Ovary (tissue), 9 donors: ENCODE data around the gene ATP5PB. TPM values are rescaled to one million over a fixed set of nuclear protein-coding genes. Genes with fewer than 3 reads are reported as not detected.

Source experiments
- DNase-seq, 5 donors: peaks; one replicate each; pipeline ENCODE4 v3.0.0-alpha.2; 2019 to 2020
- H3K27ac ChIP-seq, 2 donors: fragments of 200-600 bp; one replicate each; pipeline versions ENCODE4 v1.5.1 to v1.8.0; 2019 to 2022
- H3K27me3 ChIP-seq: fragments of 200-600 bp; one replicate; pipeline ENCODE4 v1.8.0; 2022
- H3K36me3 ChIP-seq: fragments of 200-600 bp; sonication (generic); one replicate; pipeline ENCODE4 v1.5.1; 2019
- H3K4me1 ChIP-seq: one replicate; pipeline ENCODE4 v1.8.1; 2013; ENCODE audit warnings: mild to moderate bottlenecking, moderate library complexity; ENCODE audit not compliant: insufficient read depth
- H3K4me3 ChIP-seq: fragments of 200-600 bp; sonication (generic); one replicate; pipeline ENCODE4 v1.5.1; 2017
- H3K9me3 ChIP-seq, 2 donors: fragments of 200-600 bp in 1 of 2; sonication (generic) in 1 of 2; one replicate each; pipeline versions ENCODE4 v1.5.1 to v1.8.1; 2013 to 2019; ENCODE audit warnings: mild to moderate bottlenecking in 1 of 2, moderate library complexity in 1 of 2
- EP300 ChIP-seq: sonication (generic); formaldehyde crosslinking; IDR thresholded peaks from one replicate; pipeline ENCODE4 v1.6.1; 2017; ENCODE audit warnings: antibody characterized with exemption
- POLR2A ChIP-seq: fragments of 450-650 bp; IDR thresholded peaks from one replicate; pipeline ENCODE4 v1.6.1; 2017; ENCODE audit warnings: antibody characterized with exemption, mild to moderate bottlenecking, moderate library complexity
- WGBS, 3 donors: extraction: QIAGEN DNeasy Blood & Tissue Kit in 1 of 3; methylation state at CpG; one replicate each; pipeline versions ENCODE4 v1.1.5 to v1.1.7; 2013 to 2017; 5-methylcytosine and 5-hydroxymethylcytosine counted together
- intact Hi-C, 4 donors: fragments of 100-400 bp; cut with DNase I; formaldehyde crosslinking; loops; one replicate each; pipeline versions ENCODE4 v1.11.0 to v1.15.1; 2022 to 2023
- polyA plus RNA-seq, 2 donors: library from polyadenylated mRNA; stranded (reverse); fragments of 200-250 nt in 1 of 2; fragments of 350-450 nt in 1 of 2; fragmentation: Illumina TruSeq in 1 of 2; extraction: RNeasy Lipid Tissue Mini Kit (QIAGEN cat#74804) in 1 of 2; gene quantifications; one replicate each; pipeline ENCODE4 v1.2.3, GENCODE V29; 2013 to 2014
- total RNA-seq, 7 donors: library from RNA; depleted of rRNA in 2 of 7; stranded (reverse); fragments of >200 nt in 2 of 7; fragmentation: NEBNext Ultra II Directional in 3 of 7; extraction: Animal tissue kit (Norgen Biotek cat#: 25700) in 3 of 7; gene quantifications; one replicate each; pipeline versions ENCODE4 v1.1.0 to v1.2.4, GENCODE V29; 2016 to 2023
- TF ChIP-seq, protein P1 (sequence below), 3 donors: fragments of 450-650 bp in 2 of 3; fragments of 200-600 bp in 1 of 3; IDR thresholded peaks; one replicate each; pipeline versions ENCODE4 v1.5.1 to v1.8.0; 2016 to 2022; ENCODE audit warnings: antibody characterized with exemption in 3 of 3, mild to moderate bottlenecking in 1 of 3
- donor health status: DM: no; HTN: no; CAD: no; lungs with moderate emphysema.
- donor health status: DM: no; HTN: no; CAD: no.
- donor health status: Bipolar disorder and iron deficiency.
- donor health status: DM: yes; HTN: yes; CAD: no.
- donor health status: DM: no; HTN: no; CAD: no.
- donor health status: DM: yes; HTN: yes; CAD: no.

Gene ATP5PB
- total and polyA plus RNA-seq, 9 donors, result 125 to 277 (median 142) TPM

DNA sequence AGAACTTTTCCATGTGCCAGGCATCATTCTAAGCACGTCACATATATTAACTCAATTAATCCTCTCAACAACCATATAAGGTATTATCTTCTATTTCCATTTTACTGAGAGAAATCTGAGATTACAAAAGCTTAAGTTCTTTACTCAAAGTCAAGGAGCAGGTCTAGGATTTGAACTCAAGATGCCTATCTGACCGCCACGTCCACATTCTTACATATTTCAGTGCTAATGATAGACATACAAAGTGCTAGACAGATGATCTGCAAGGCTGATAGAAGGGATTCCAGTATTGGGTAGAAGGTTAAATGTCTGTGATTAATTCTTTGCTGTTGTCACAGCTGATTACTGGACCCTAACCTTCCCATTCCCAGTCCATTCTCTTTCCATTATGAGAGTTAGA, 4.4 kb downstream of the ATP5PB start:
- 88 to 93% (median 91%) methylated on average over 3 of the region's 3 CpGs for WGBS, 3 donors
- no peaks in the 10 kb centered on the region for H3K36me3 ChIP-seq
- intact Hi-C loops, result no loop called here
- no peak overlapping the region for H3K4me3 ChIP-seq
- no peaks in the 10 kb centered on the region for H3K9me3 ChIP-seq
- TF ChIP-seq, protein P1, sequence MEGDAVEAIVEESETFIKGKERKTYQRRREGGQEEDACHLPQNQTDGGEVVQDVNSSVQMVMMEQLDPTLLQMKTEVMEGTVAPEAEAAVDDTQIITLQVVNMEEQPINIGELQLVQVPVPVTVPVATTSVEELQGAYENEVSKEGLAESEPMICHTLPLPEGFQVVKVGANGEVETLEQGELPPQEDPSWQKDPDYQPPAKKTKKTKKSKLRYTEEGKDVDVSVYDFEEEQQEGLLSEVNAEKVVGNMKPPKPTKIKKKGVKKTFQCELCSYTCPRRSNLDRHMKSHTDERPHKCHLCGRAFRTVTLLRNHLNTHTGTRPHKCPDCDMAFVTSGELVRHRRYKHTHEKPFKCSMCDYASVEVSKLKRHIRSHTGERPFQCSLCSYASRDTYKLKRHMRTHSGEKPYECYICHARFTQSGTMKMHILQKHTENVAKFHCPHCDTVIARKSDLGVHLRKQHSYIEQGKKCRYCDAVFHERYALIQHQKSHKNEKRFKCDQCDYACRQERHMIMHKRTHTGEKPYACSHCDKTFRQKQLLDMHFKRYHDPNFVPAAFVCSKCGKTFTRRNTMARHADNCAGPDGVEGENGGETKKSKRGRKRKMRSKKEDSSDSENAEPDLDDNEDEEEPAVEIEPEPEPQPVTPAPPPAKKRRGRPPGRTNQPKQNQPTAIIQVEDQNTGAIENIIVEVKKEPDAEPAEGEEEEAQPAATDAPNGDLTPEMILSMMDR (IDR thresholded peaks at IDR 0.05), result no peak
- TF ChIP-seq EP300 (no peak), POLR2A (no peak)
- H3K27ac ChIP-seq, result no peak overlapping the region
- H3K4me1 ChIP-seq, result peaks cover 8% of the 10 kb centered on the region
- DNase-seq, result no peak
- no peaks in the 10 kb centered on the region for H3K27me3 ChIP-seq

DNA sequence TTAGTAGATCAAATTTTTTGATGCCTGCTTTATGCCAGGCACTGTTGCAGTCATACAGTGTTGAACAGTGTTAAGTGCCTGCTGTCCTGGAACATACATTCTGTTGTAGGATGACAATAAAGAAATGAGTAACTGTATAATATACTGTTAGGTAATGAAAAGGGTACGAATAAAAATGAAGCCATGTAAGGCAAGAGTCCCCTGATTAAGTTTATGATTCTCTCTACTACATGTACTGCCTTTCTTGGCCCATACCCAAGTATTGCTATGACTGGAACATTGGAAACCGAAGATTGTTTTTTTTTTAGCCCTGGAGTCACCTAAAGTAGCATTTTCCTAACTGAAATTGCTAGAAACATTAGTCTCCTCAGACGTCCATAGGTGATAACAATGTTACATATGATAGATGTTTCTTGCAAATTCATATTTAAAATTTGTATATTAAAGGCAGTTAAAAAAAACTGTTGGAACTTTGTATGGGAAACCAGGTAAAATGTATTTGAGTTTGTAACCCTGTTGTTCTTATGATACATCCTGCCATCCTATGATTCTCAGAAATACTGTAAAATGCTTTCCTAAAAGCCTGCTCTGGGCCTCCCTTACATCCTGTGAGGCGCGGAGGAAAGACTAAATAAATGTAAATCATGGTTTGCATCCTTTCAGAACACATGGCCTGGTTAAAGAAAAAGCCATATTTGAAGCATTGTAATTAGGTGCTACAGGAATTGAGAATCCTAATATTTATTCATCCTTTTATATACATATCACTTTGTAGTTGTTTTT, 5.8 kb downstream of the ATP5PB start:
- peaks cover 7% of the 10 kb centered on the region for H3K4me1 ChIP-seq
- TF ChIP-seq POLR2A (no peak), EP300 (no peak)
- TF ChIP-seq, protein P1 (IDR thresholded peaks at IDR 0.05), result no peak
- no peak for DNase-seq
- H3K36me3 ChIP-seq, result no peaks in the 10 kb centered on the region
- no peaks in the 10 kb centered on the region for H3K27me3 ChIP-seq
- no peak overlapping the region for H3K4me3 ChIP-seq
- WGBS, 3 donors, result 68 to 71% (median 69%) methylated on average over 5 of the region's 5 CpGs
- H3K9me3 ChIP-seq, result no peaks in the 10 kb centered on the region
- no peak overlapping the region for H3K27ac ChIP-seq
- intact Hi-C loops, result no loop called here

DNA sequence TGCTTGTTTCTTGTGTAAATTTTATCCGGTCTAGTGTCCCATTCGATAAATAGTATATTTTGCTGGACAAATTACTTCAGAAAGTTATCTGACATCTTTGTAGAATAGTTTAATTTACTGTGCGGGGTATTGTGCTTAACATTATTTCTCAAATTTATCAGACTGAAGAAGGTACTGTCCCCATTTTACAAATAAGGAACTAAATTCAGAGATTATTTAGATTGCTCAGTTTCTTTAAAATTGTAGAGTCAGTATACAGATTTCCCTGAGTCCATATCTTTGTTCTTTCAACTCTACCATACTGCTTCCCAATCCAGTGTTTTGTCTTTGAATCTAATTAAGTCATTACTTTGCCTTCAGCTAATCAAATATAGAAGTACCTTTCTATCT, 6.4 kb downstream of the ATP5PB start:
- intact Hi-C loops, result no loop called here
- Histone ChIP-seq H3K4me3 (no peak overlapping the region), H3K9me3 (no peaks in the 10 kb centered on the region), H3K36me3 (no peaks in the 10 kb centered on the region), H3K27ac (no peak overlapping the region), H3K4me1 (peaks cover 4% of the 10 kb centered on the region), H3K27me3 (no peaks in the 10 kb centered on the region)
- DNase-seq, result no peak
- TF ChIP-seq EP300, result no peak
- no peak for TF ChIP-seq POLR2A
- TF ChIP-seq, protein P1 (IDR thresholded peaks at IDR 0.05), result no peak
- 91 to 93% (median 93%) methylated on average over 3 of the region's 3 CpGs for WGBS, 3 donors

DNA sequence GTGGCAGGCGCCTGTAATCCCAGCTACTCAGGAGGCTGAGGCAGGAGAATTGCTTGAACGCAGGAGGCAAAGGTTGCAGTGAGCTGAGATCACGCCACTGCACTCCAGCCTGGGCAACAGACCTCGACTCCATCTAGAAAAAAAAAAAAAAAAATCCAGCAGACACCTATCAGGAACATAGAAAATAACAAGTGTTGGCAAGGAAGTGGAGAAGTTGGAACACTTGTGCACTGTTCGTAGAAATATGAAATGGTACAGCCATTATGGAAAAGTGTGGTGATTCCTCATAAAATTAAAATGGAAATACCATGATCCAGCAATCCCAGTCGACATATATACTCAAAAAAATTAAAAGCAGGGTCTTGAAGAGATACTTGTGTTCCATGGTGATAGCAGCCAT, 12.5 kb downstream of the ATP5PB start:
- Histone ChIP-seq H3K4me3 (no peak overlapping the region), H3K4me1 (no peaks in the 10 kb centered on the region), H3K27me3 (no peaks in the 10 kb centered on the region), H3K27ac (no peak overlapping the region), H3K9me3 (no peaks in the 10 kb centered on the region), H3K36me3 (no peaks in the 10 kb centered on the region)
- TF ChIP-seq, protein P1 (IDR thresholded peaks at IDR 0.05), result no peak
- no peak for TF ChIP-seq EP300
- TF ChIP-seq POLR2A, result no peak
- no peak for DNase-seq
- WGBS, 3 donors, result 95 to 96% (median 95%) methylated on average over 6 of the region's 6 CpGs
- intact Hi-C loops, result no loop called here
